WTC11 (cell line): ENCODE results near the gene SRMS. TPM values are rescaled to one million over a fixed set of nuclear protein-coding genes. Genes with fewer than 3 reads are reported as not detected.

ENCODE experiments used
- ATAC-seq: fragments of 200-7000 bp; cut with Tn5 transposase; 2 replicates; pipeline ENCODE4 v1.10.0; 2021; ENCODE audit warnings: mild to moderate bottlenecking, moderate library complexity
- CTCF ChIA-PET: fragments of 300-600 bp; sonication (Branson Sonifier 250); formaldehyde crosslinking; loops from one replicate; lab custom pipeline; 2021; ENCODE audit warnings: antibody characterized with exemption; lab: Charles Lee
- POLR2A ChIA-PET: fragments of 350-600 bp; sonication (Branson Sonifier 250); formaldehyde crosslinking; loops from one replicate; lab custom pipeline; 2021; ENCODE audit warnings: antibody characterized with exemption; lab: Charles Lee
- DNase-seq: peaks from one replicate; pipeline ENCODE4 v3.0.0; 2021; ENCODE audit warnings: low spot score
- H3K27ac Mint-ChIP-seq: 2 replicates; pipeline ENCODE4 v1.8.0; 2021; ENCODE audit warnings: mixed read lengths
- H3K27me3 Mint-ChIP-seq: 2 replicates; pipeline ENCODE4 v1.8.0; 2021; ENCODE audit warnings: low read depth, mild to moderate bottlenecking, moderate library complexity, mixed read lengths
- H3K36me3 Mint-ChIP-seq: 2 replicates; pipeline ENCODE4 v1.8.0; 2021; ENCODE audit warnings: mixed read lengths
- H3K4me1 Mint-ChIP-seq: 2 replicates; pipeline ENCODE4 v1.8.0; 2022; ENCODE audit warnings: mixed read lengths
- H3K4me3 Mint-ChIP-seq: 2 replicates; pipeline ENCODE4 v1.8.0; 2021; ENCODE audit warnings: mild to moderate bottlenecking, moderate library complexity, mixed read lengths
- H3K9me3 Mint-ChIP-seq: 2 replicates; pipeline ENCODE4 v1.8.0; 2021; ENCODE audit warnings: mixed read lengths
- CTCF ChIP-seq: fragments of 200-600 bp; IDR thresholded peaks from 2 replicates; pipeline ENCODE4 v1.8.0; 2022; ENCODE audit warnings: antibody characterized with exemption
- IRF2 ChIP-seq: sonication (generic); formaldehyde crosslinking; IDR thresholded peaks from 2 replicates; pipeline ENCODE4 v1.8.0; 2022; ENCODE audit warnings: low read depth, missing genetic modification reagents, borderline replicate concordance
- MLX ChIP-seq: sonication (generic); formaldehyde crosslinking; IDR thresholded peaks from 2 replicates; pipeline ENCODE4 v1.8.1; 2023; ENCODE audit warnings: mild to moderate bottlenecking, missing genetic modification reagents, moderate library complexity
- NR1H2 ChIP-seq: sonication (generic); formaldehyde crosslinking; IDR thresholded peaks from 2 replicates; pipeline ENCODE4 v1.9.0; 2021; ENCODE audit warnings: mild to moderate bottlenecking, moderate library complexity, missing genetic modification reagents
- OVOL2 ChIP-seq: fragments of 250-450 bp; sonication (Bioruptor Pico); IDR thresholded peaks from 2 replicates; pipeline ENCODE4 v1.9.0; 2021; ENCODE audit warnings: mild to moderate bottlenecking, borderline replicate concordance
- RELA ChIP-seq: sonication (generic); formaldehyde crosslinking; IDR thresholded peaks from 2 replicates; pipeline ENCODE4 v1.8.1; 2022; ENCODE audit warnings: missing genetic modification reagents, mild to moderate bottlenecking, borderline replicate concordance
- TP53 ChIP-seq: sonication (generic); formaldehyde crosslinking; IDR thresholded peaks from 2 replicates; pipeline ENCODE4 v1.8.1; 2023; ENCODE audit warnings: mild to moderate bottlenecking, missing genetic modification reagents
- ZNF219 ChIP-seq: sonication (generic); formaldehyde crosslinking; IDR thresholded peaks from 2 replicates; pipeline ENCODE4 v1.8.0; 2023; ENCODE audit warnings: missing genetic modification reagents, mild to moderate bottlenecking, borderline replicate concordance
- total RNA-seq: library from RNA; stranded (reverse); gene quantifications from 3 replicates; pipeline ENCODE4 v1.2.3, GENCODE V29; 2021
- TF ChIP-seq, protein P1 (sequence below): sonication (generic); formaldehyde crosslinking; IDR thresholded peaks from 2 replicates; pipeline ENCODE4 v1.8.0; 2023; ENCODE audit warnings: missing genetic modification reagents
- TF ChIP-seq, protein P2 (sequence below): sonication (generic); formaldehyde crosslinking; IDR thresholded peaks from 2 replicates; pipeline ENCODE4 v1.8.1; 2022; ENCODE audit warnings: mild to moderate bottlenecking, moderate library complexity, missing genetic modification reagents
- TF ChIP-seq, protein P3 (sequence below): sonication (generic); formaldehyde crosslinking; conservative IDR thresholded peaks from 2 replicates; pipeline ENCODE4 v1.8.1; 2023; ENCODE audit warnings: mild to moderate bottlenecking, low read depth, missing genetic modification reagents, moderate library complexity
- TF ChIP-seq, protein P4 (sequence below): fragments of 250-450 bp; sonication (Bioruptor Pico); IDR thresholded peaks from 2 replicates; pipeline ENCODE4 v1.8.0; 2021; ENCODE audit warnings: mild to moderate bottlenecking
- TF ChIP-seq, protein P5 (sequence below): sonication (generic); formaldehyde crosslinking; IDR thresholded peaks from 2 replicates; pipeline ENCODE4 v1.8.1; 2022; ENCODE audit warnings: missing genetic modification reagents, borderline replicate concordance

The SRMS gene
- total RNA-seq, 1 experiment from 2014 or later: 0.26 TPM

GRCh38 chr20:63587776-63588591 lies 40.4 kb upstream of the SRMS start (continued):
- TF ChIP-seq, protein P1, sequence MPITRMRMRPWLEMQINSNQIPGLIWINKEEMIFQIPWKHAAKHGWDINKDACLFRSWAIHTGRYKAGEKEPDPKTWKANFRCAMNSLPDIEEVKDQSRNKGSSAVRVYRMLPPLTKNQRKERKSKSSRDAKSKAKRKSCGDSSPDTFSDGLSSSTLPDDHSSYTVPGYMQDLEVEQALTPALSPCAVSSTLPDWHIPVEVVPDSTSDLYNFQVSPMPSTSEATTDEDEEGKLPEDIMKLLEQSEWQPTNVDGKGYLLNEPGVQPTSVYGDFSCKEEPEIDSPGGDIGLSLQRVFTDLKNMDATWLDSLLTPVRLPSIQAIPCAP (CRISPR knock-in tag): no peak
- no peak for TF ChIP-seq MLX (CRISPR knock-in tag)
- TF ChIP-seq, protein P2, sequence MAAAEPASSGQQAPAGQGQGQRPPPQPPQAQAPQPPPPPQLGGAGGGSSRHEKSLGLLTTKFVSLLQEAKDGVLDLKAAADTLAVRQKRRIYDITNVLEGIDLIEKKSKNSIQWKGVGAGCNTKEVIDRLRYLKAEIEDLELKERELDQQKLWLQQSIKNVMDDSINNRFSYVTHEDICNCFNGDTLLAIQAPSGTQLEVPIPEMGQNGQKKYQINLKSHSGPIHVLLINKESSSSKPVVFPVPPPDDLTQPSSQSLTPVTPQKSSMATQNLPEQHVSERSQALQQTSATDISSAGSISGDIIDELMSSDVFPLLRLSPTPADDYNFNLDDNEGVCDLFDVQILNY: no peak

DNA sequence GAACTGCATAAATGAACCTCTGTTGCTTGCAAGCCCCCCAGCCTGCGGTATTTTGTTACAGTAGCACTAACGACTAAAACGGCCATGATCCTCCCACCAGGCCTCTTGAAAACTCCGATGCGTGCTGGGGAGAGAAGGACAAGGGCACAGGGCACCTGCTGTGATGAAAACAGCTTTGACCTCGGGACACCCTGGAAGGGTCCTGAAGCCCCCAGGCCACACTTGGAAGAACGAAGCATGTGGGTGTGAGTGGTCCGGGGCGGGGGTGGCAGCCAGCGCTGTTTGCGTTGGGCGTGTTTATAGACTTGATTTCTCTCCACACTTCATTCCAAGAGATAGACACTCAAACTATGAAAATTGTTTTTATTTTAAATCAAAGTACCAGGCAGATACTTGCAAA lies 39.7 kb upstream of the SRMS start:
- H3K27me3 Mint-ChIP-seq: no peaks in the 10 kb centered on the region
- ChIA-PET POLR2A (no interaction called here), CTCF (interaction anchor here (1.5 kb wide), 1 partner anchor 49 kb away, joined by 9 read pairs; no protein-coding TSS in a partner anchor)
- TF ChIP-seq CTCF (no peak), IRF2 (CRISPR knock-in tag) (no peak), RELA (CRISPR knock-in tag) (no peak), OVOL2 (CRISPR knock-in tag) (no peak), TP53 (CRISPR knock-in tag) (no peak), NR1H2 (no peak), ZNF219 (CRISPR knock-in tag) (no peak)
- TF ChIP-seq, protein P3, sequence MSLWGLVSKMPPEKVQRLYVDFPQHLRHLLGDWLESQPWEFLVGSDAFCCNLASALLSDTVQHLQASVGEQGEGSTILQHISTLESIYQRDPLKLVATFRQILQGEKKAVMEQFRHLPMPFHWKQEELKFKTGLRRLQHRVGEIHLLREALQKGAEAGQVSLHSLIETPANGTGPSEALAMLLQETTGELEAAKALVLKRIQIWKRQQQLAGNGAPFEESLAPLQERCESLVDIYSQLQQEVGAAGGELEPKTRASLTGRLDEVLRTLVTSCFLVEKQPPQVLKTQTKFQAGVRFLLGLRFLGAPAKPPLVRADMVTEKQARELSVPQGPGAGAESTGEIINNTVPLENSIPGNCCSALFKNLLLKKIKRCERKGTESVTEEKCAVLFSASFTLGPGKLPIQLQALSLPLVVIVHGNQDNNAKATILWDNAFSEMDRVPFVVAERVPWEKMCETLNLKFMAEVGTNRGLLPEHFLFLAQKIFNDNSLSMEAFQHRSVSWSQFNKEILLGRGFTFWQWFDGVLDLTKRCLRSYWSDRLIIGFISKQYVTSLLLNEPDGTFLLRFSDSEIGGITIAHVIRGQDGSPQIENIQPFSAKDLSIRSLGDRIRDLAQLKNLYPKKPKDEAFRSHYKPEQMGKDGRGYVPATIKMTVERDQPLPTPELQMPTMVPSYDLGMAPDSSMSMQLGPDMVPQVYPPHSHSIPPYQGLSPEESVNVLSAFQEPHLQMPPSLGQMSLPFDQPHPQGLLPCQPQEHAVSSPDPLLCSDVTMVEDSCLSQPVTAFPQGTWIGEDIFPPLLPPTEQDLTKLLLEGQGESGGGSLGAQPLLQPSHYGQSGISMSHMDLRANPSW: no peak
- TF ChIP-seq, protein P4, sequence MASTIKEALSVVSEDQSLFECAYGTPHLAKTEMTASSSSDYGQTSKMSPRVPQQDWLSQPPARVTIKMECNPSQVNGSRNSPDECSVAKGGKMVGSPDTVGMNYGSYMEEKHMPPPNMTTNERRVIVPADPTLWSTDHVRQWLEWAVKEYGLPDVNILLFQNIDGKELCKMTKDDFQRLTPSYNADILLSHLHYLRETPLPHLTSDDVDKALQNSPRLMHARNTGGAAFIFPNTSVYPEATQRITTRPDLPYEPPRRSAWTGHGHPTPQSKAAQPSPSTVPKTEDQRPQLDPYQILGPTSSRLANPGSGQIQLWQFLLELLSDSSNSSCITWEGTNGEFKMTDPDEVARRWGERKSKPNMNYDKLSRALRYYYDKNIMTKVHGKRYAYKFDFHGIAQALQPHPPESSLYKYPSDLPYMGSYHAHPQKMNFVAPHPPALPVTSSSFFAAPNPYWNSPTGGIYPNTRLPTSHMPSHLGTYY (CRISPR knock-in tag): no peak
- TF ChIP-seq, protein P5, sequence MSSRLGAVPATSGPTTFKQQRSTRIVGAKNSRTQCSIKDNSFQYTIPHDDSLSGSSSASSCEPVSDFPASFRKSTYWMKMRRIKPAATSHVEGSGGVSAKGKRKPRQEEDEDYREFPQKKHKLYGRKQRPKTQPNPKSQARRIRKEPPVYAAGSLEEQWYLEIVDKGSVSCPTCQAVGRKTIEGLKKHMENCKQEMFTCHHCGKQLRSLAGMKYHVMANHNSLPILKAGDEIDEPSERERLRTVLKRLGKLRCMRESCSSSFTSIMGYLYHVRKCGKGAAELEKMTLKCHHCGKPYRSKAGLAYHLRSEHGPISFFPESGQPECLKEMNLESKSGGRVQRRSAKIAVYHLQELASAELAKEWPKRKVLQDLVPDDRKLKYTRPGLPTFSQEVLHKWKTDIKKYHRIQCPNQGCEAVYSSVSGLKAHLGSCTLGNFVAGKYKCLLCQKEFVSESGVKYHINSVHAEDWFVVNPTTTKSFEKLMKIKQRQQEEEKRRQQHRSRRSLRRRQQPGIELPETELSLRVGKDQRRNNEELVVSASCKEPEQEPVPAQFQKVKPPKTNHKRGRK (CRISPR knock-in tag): no peak
- H3K36me3 Mint-ChIP-seq: peaks cover 7% of the 10 kb centered on the region
- no peaks in the 10 kb centered on the region for H3K9me3 Mint-ChIP-seq
- H3K27ac Mint-ChIP-seq: 0 out of 2 replicates have a peak overlapping the region, but pooled peaks have one; percentile 20
- DNase-seq (no peak), ATAC-seq (no peak)
- no peaks in the 10 kb centered on the region for H3K4me1 Mint-ChIP-seq
- H3K4me3 Mint-ChIP-seq: no peak overlapping the region
